HG02981 (cell line): ENCODE measurements around the gene COLQ.
"Not testable (repeated sequence)": the region's sequence is repeated elsewhere in the genome, so short reads cannot be mapped to it uniquely, and the experiment has no call there.

Source experiments
- ATAC-seq: cut with Tn5 transposase; IDR thresholded peaks from one replicate; pipeline ENCODE4 v1.9.1; 2021; ENCODE audit warnings: mild to moderate bottlenecking, moderate library complexity; ENCODE audit not compliant: unreplicated experiment

COLQ gene

DNA sequence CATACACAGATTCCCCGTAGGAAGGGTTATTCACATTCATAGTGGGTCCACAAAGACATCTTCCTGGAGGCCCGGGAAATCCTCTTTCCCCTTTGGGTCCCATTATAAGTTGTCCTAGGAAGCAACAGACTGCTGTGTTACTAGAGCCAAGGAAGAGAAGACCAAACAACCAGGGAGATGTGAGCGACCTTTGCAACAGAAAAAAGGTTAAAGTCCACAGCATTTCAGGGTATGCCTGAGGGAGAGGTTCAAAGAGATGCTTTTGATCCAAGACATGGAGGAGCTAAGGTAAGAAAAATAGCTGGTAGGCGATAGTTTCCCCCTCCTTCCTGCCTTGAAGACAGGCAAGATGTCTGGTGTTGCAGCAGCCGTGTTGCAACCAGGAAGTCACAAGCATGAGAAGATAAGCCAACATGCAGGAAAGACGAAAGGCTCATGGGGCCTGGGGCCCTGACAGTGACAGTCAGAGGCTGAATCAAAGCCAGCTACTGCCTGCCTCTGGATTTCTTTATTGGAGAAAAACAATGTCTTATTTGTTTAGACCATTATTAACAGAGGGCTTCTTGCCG is 63.2 kb downstream of the COLQ start:
- ATAC-seq = no peak

DNA sequence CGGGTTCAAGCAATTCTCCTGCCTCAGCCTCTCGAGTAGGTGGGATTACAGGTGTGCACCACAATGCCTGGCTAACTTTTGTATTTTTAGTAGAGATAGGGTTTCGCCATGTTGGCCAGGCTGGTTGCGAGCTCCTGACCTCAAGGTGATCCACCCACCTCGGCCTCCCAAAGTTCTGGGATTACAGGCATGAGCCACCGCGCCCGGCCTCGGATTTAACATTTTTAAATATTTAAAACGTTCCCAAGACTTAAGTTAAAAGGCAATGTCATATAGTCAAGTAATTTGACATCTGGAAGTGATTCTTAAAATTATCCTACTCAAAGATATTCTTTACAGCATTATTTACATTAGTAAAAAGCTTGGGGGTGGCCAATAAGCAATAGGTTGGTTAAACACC is 64.6 kb downstream of the COLQ start:
- not testable (repeated sequence) for ATAC-seq

GRCh38 chr3:15456321-15456720 is 65.2 kb downstream of the COLQ start:
- ATAC-seq = no peak

DNA sequence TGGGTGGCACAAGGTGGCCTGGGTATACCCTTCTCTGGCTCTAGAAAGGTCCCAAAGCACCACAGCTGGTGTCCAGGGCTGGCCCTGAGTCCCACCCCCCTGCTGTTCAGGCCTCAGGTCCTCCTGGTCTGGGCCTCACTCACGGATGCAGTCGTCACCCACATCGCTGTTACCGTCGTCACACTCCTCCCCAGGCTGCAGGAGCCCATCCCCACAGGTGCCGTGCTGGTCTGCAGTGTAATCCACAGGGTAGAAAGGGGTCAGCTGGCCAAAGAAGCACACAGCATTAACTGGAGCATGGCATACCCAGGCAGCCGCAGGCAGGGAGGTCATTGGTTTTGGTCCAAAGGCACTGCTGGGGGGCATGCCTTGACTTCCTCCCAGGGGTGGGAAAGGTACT is 65.8 kb downstream of the COLQ start:
- no peak for ATAC-seq

DNA sequence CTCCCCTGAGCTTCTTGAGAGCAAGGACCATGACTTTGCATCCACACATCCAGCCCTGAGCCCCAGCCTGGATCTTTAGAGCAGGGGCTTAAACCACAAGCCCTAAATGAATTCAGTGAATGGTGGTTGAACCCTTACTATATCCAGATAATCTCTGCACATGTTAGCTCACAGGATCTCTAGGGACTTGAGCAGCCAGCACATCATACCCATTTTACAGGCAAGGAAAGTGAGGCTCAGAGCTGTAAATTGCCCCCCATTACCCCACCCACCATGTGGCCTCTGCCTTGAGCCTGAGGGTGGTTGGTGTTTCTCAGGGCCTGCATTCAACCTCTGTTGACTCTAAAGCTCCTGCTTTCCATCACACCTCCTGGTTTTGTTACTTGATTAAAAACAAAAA is 66.5 kb downstream of the COLQ start:
- no peak for ATAC-seq

DNA sequence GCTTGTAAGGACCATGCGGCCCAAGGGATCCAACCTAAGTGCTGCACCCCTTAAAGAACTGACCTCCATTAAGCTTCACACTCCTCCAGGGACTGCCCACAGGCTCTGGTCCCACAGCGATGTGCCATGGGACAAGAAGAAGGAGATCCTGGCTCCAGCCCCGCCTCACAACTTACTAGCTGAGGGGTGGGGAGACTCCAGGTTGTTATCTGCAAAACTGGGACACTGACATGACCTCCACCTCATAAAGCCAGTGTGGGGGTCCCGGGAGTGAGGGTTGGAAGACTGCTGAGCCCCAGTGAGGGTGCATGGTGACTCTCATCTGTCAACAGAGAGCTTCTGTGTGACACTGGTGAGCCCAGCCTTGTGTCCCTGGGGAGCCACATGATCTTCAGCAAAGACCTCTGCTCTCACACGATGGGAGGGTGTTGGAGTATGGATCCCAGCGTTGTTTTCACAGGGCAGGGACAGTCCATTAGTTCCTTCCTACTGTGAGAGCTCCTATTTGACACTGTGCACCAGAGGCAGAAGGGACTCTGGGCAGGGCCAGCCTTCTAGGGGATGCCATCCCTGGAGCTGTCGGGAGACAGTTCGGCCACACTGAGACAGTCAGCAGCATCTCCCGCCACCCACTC is 67.4 kb downstream of the COLQ start:
- ATAC-seq = no peak

DNA sequence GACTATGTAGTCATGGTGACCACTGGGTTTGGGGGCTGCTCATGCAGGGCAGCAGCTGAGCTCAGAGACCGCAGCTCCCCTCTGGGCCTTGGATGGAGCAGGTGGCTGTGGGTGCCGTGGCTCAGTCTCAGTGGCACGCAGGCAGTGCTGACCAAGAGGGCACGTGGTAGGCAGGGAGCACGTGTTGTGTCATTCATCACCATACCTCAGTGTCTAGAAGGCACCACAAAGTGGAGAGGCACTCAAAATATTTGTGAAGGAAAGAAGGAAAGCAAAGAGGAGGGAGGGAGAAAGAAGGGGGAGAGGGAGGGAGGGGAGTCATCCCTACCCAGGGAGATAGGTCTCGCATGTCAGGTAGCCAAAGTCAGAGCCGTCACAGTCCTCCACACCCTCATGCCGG is 68.0 kb downstream of the COLQ start:
- ATAC-seq = no peak

DNA sequence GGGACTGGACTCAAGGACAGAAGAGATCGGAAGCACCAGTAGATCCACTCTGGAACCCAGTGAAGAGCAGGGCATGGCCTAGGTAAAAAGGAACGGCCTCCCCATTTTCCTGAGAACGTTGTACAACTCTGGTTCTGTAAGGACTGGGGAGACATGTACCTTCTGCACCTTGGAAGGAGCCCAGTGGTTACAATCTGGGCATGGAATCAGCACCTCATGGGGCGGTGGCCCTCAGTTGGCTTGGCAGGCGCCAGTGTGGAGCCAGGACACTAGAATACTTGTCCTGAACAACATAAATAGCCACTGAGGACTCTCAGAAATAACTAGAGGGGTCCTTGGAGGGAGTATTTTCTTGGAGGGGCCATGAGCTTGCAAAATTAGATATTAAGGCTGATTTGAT is 68.5 kb downstream of the COLQ start:
- no peak for ATAC-seq

DNA sequence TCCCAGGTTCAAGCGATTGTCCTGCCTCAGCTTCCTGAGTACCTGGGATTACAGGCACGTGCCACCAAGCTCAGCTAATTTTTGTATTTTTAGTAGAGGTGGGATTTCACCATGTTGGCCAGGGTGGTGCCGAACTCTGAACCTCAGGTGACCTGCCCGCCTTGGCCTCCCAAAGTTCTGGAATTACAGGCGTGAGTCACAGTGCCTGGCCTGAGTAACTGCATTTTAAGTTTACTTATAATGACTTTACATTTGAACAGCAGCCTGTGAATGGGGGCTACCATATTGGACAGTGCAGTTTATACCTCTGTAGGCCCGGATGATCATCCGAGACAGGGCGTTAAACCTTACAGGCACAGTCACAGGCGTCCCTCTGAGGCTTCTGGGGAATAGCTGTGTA is 69.3 kb downstream of the COLQ start:
- ATAC-seq = no peak

DNA sequence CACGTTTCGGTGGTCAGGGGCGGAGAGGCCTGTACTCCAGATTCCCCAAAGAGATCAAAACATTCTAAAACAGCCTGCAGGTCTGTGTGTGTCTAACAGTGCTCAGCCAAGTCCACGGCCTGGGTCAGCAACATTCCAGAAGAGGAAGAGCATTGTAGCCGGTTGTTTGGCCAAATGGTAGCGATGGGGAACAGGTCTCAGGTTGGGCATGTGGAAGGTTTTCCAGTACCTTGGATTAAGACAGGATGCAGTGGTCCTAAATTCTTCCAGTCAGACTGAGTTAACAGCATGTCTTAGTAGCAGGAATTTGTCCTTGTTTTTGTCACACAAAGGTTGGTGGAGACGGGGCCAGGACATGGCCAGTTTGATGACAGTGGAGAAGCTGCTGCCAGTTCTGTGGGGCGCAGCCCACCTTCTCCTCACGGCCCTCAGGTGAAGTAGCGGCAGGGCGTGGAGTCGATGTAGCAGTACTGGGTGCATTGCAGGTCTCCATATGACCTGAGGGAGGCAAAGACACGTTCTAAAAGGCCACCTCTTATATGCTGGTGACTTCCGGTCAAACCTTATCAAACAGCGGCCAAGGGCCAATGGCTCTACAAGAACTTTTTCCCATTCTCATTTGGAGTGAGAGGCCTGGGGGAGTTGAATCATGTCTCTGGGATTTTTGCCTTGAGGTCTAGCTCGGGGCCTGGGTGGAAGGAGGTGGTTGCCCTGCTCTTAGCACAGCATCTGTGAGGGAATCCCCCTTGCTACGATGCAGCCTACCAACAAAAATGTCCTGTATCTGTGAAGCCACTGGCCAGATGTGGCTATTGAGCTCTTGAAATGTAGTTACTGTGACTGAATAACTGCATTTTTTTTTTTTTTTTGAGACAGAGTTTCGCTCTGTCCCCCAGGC is 70.0 kb downstream of the COLQ start:
- no peak for ATAC-seq

- no peak for ATAC-seq
Measured at GRCh38 chr3:15450438-15451215, 70.9 kb downstream of the COLQ start.

DNA sequence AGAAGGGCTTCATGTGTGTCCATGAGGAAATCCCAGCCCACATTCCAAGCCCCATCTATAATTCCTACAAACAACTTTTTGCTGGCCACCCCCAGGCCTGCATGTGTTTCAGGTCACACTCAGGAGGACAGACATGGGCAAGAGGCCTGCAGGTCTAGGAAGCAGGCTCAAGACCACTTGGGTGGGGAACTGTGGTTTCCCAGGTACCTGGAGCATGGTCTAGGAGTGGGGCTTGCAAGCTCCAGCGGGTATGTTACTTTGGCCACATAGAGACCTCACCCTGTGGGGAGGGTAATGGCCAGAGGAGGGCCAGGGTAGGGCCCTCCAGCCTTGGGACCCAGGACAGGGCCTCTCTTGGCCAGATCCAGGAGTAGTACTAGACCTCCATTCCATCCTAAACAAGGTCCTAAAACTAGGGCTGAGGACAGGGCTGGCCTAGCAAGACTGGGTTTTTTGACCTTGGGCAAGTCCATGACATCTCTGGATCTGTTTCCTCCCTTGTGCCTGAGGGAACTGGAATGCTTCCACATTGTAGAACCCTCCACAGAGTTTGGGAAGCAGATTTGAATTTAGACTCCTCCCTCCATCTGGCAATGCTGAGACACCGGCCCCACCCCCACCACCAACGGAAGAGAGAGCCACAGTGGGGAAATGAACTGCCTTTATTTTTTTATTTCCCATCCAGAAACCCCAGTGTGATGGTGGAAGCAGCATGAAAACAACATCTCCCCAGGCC is 71.8 kb downstream of the COLQ start:
- ATAC-seq = no peak

GRCh38 chr3:15443826-15444524 is 77.5 kb downstream of the COLQ start:
- ATAC-seq = no peak

- no peak for ATAC-seq
Measured at GRCh38 chr3:15440891-15441290, 80.6 kb downstream of the COLQ start.

DNA sequence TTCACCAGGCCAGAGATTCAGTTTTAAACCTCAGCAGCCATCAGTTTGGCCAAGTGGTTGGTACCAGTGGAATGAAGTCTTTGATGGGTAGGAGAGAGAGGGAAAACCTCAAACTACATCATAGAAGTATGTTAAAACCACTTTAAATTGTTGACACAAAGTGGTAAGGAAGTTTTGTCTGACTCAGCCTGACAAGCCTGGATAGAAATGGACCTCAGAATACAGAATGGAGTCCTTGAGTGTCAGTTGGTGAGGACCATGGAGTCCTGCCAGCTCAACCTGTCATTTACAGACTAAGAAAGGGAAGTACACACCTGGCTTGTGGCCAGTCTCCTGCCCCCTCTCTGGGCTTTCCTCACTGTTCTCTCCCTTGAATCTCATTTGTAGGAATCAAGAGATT is 82.0 kb downstream of the COLQ start:
- no peak for ATAC-seq

DNA sequence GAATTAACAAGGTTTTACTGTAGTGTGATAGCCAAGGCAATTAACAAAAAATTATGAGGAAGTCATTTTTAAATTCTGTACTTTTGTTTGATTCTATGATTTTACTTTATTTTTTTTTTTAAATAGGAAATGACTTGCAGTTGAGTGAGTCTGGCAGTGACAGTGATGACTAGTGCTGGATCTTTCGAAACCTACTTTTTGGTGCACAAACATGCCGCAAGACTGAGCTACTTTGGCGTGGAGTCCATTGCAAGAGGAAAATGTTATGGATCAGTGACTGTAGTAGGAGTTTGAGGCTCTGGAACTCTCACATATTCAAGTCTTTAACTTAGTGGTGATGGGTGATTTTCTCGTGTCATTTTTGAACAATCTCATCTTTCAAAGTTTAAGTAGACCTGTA is 82.5 kb downstream of the COLQ start:
- ATAC-seq = no peak

- no peak for ATAC-seq
Measured at GRCh38 chr3:15436246-15436645, 85.3 kb downstream of the COLQ start.

GRCh38 chr3:15434756-15435155 is 86.8 kb downstream of the COLQ start:
- ATAC-seq = no peak

DNA sequence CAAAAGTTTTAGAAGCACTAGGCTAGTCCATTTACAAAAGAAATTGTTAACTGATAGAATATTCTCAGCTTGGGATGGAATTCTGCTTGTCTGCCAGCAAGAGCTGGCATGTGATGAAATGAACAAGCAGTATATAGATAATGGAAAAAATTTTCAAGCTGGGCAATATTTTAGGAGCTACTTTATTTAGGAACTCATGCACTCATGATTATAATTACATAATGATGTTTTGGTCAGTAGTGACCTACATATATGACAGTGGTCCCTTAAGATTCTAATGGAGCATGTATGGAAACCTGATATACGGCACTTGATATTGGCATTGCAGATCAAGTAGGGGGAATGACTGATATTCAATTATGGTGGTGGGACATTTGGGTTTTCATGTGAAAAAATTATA is 88.0 kb downstream of the COLQ start:
- ATAC-seq = no peak

DNA sequence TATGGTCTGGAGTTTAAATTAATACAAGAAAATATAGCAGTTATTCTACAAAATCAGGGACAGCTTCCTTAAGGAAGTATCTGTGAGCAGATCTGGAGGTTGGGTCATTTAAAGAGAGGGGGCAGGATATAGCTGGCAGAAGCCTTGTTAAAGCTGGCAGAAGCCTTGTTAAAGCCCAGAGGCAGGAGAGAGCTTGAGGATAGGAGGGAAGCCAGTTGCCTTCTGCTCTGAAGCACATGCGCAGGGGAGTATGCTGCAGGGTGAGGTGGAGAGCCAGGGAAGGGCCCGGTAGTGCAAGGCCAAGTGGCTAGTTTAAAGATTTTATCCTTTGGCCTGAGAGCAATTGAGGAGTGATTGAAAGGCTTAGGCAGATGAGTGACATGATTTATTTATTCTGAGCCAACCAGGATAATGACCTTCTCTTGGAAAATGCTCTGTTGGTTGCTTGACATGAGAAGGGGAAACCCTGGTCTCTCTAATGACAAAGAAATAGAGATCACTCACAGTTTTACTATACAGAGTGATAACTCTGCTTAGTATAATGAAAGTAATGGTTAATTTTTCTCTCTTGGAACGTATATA is 90.2 kb downstream of the COLQ start:
- ATAC-seq = no peak
